HCT116 (cell line): ENCODE measurements around the gene ZBTB2. TPM values are rescaled to one million over a fixed set of nuclear protein-coding genes. Genes with fewer than 3 reads are reported as not detected.

Experiments
- ATAC-seq: fragments of 200-7000 bp; cut with Tn5 transposase; 2 replicates; pipeline ENCODE4 v1.9.1; 2020; ENCODE audit warnings: mild to moderate bottlenecking, moderate library complexity
- BruUV-seq: library from RNA; stranded (reverse); fragments of 400-500 nt; replicated peaks from 2 replicates; lab custom pipeline; 2021; lab: Mats Ljungman, UMichigan
- CTCF ChIA-PET: fragments of 300-600 bp; sonication (Branson Sonifier 250); formaldehyde crosslinking; loops from one replicate; lab custom pipeline; 2021; ENCODE audit warnings: antibody characterized with exemption; lab: Charles Lee
- POLR2A ChIA-PET: fragments of 300-600, 350-600 bp; sonication (Branson Sonifier 250); formaldehyde crosslinking; loops from one replicate; lab custom pipeline; 2021; ENCODE audit warnings: antibody characterized with exemption; lab: Charles Lee
- RAD21 ChIA-PET, 2 experiments: fragments of 300-600 bp; sonication (Branson Sonifier 250); formaldehyde crosslinking; loops; one replicate each; lab custom pipeline; 2023; ENCODE audit warnings: low total read pairs in 2 of 2; ENCODE audit not compliant: uncharacterized antibody in 2 of 2, unreplicated experiment in 2 of 2, low non-redundant PET in 1 of 2; lab: Charles Lee
- DNase-seq: peaks from one replicate; pipeline ENCODE4 v3.0.0-alpha.2; 2010; ENCODE audit warnings: low read depth, low spot score
- H2AFZ ChIP-seq: fragments of 200-600 bp; shearing (Covaris generic), sonication (generic); 2 replicates; pipeline ENCODE4 v1.6.1; 2017; ENCODE audit warnings: low read depth, mixed run types, mixed read lengths, antibody characterized with exemption, low read length; ENCODE audit not compliant: poor library complexity, severe bottlenecking
- H3K27ac ChIP-seq: 2 replicates; pipeline ENCODE4 v1.5.1; 2012; ENCODE audit warnings: low read depth, low read length
- H3K27me3 ChIP-seq: fragments of 200-600 bp; sonication (generic); 2 replicates; pipeline ENCODE4 v1.6.1; 2016; ENCODE audit warnings: mixed run types, low read length, mixed read lengths; ENCODE audit not compliant: insufficient read depth
- H3K36me3 ChIP-seq, 2 experiments: fragments of 200-500 bp in 1 of 2; fragments of 200-600 bp in 1 of 2; sonication (Bioruptor generic) in 1 of 2; sonication (generic) in 1 of 2; 2 replicates each; pipeline versions ENCODE4 v1.5.1 to v1.6.1; 2014 to 2016; ENCODE audit warnings: low read length in 2 of 2, inconsistent platforms in 1 of 2, mixed read lengths in 1 of 2, mixed run types in 1 of 2; ENCODE audit not compliant: insufficient read depth in 2 of 2, control insufficient read depth in 1 of 2
- H3K4me1 ChIP-seq, 2 experiments: fragments of 200-600 bp in 1 of 2; sonication (generic) in 1 of 2; 2 replicates each; pipeline versions ENCODE4 v1.5.1 to v1.6.1; 2012 to 2017; ENCODE audit warnings: low read length in 2 of 2, inconsistent platforms in 1 of 2, mild to moderate bottlenecking in 1 of 2, mixed read lengths in 1 of 2, mixed run types in 1 of 2, moderate library complexity in 1 of 2; ENCODE audit not compliant: insufficient read depth in 2 of 2, control insufficient read depth in 1 of 2
- H3K4me2 ChIP-seq: fragments of 200-600 bp; sonication (generic); 2 replicates; pipeline ENCODE4 v1.6.1; 2017; ENCODE audit warnings: mixed run types, low read length, mixed read lengths
- H3K4me3 ChIP-seq, 2 experiments: fragments of 200-600 bp in 1 of 2; sonication (generic) in 1 of 2; replicated peaks in 1 of 2; 2 replicates each; pipeline ENCODE4 v1.5.1; 2011 to 2016; ENCODE audit warnings: low read length in 2 of 2, control low read depth in 1 of 2, low read depth in 1 of 2, mild to moderate bottlenecking in 1 of 2, mixed read lengths in 1 of 2, mixed run types in 1 of 2
- H3K79me2 ChIP-seq: fragments of 200-600 bp; sonication (generic); 2 replicates; pipeline ENCODE4 v1.6.1; 2017; ENCODE audit warnings: mild to moderate bottlenecking, mixed run types, low read length, moderate library complexity, mixed read lengths; ENCODE audit not compliant: insufficient read depth
- H3K9ac ChIP-seq: fragments of 200-600 bp; sonication (generic); 2 replicates; pipeline ENCODE4 v1.6.1; 2016; ENCODE audit warnings: low read length, mixed read lengths
- H3K9me2 ChIP-seq: fragments of 200-600 bp; sonication (generic), shearing (Covaris generic); 2 replicates; pipeline ENCODE4 v1.6.1; 2017; ENCODE audit warnings: mixed run types, mild to moderate bottlenecking, moderate library complexity; ENCODE audit not compliant: insufficient read depth
- H3K9me3 ChIP-seq, 2 experiments: fragments of 200-500 bp in 1 of 2; fragments of 200-600 bp in 1 of 2; sonication (Bioruptor generic) in 1 of 2; sonication (generic) in 1 of 2; 2 replicates each; pipeline ENCODE4 v1.6.1; 2014 to 2017; ENCODE audit warnings: low read length in 2 of 2, mixed read lengths in 2 of 2, inconsistent platforms in 1 of 2, low read depth in 1 of 2, mild to moderate bottlenecking in 1 of 2, mixed run types in 1 of 2, moderate library complexity in 1 of 2; ENCODE audit not compliant: control insufficient read depth in 1 of 2, insufficient read depth in 1 of 2
- H4K20me1 ChIP-seq: fragments of 200-600 bp; sonication (generic), shearing (Covaris generic); 2 replicates; pipeline ENCODE4 v1.6.1; 2017; ENCODE audit warnings: mixed run types, mild to moderate bottlenecking, moderate library complexity; ENCODE audit not compliant: insufficient read depth
- ATF3 ChIP-seq: IDR thresholded peaks from 2 replicates; pipeline ENCODE4 v1.6.1; 2012
- CEBPB ChIP-seq: IDR thresholded peaks from 2 replicates; pipeline ENCODE4 v1.6.1; 2012; ENCODE audit warnings: low read depth
- ELF1 ChIP-seq: IDR thresholded peaks from 2 replicates; pipeline ENCODE4 v1.6.1; 2012; ENCODE audit warnings: low read depth, borderline replicate concordance
- EZH2 ChIP-seq: fragments of 200-600 bp; sonication (generic); IDR thresholded peaks from 2 replicates; pipeline ENCODE4 v1.6.1; 2017; ENCODE audit warnings: antibody characterized with exemption, mixed run types
- MAX ChIP-seq: IDR thresholded peaks from 2 replicates; pipeline ENCODE4 v1.6.1; 2012
- POLR2AphosphoS5 ChIP-seq: IDR thresholded peaks from 2 replicates; pipeline ENCODE4 v1.6.1; 2011; ENCODE audit warnings: mild to moderate bottlenecking, low read depth, low read length, moderate library complexity
- RAD21 ChIP-seq: IDR thresholded peaks from 2 replicates; pipeline ENCODE4 v1.6.1; 2012; ENCODE audit warnings: low read depth, mild to moderate bottlenecking
- SP1 ChIP-seq: IDR thresholded peaks from 2 replicates; pipeline ENCODE4 v1.6.1; 2012; ENCODE audit warnings: low read depth
- SRF ChIP-seq: IDR thresholded peaks from 2 replicates; pipeline ENCODE4 v1.6.1; 2012; ENCODE audit warnings: low read depth
- TCF7L2 ChIP-seq: IDR thresholded peaks from 2 replicates; pipeline ENCODE4 v1.7.0; 2011; ENCODE audit warnings: borderline replicate concordance, inconsistent platforms; ENCODE audit not compliant: insufficient read depth, insufficient read length; ENCODE audit errors: extremely low read depth
- ZBTB33 ChIP-seq: IDR thresholded peaks from 2 replicates; pipeline ENCODE4 v1.6.1; 2011; ENCODE audit warnings: mild to moderate bottlenecking, low read length, moderate library complexity; ENCODE audit not compliant: insufficient replicate concordance; ENCODE audit errors: extremely low read depth
- intact Hi-C: fragments of 100-400 bp; cut with micrococcal nuclease; formaldehyde crosslinking; loops from 2 replicates; pipeline ENCODE4 v1.10.0; 2022
- total RNA-seq: library from RNA; stranded (reverse); gene quantifications from one replicate; pipeline ENCODE4 v1.2.1, GENCODE V29; 2021; ENCODE audit not compliant: unreplicated experiment

ZBTB2 gene
- total RNA-seq, 1 experiment from 2014 or later: 12.5 TPM

GRCh38 chr6:151317995-151318365, 73.4 kb downstream of the ZBTB2 start:
- no peak for TF ChIP-seq SRF
- no peak for TF ChIP-seq ELF1
- no peak for TF ChIP-seq ATF3
- no peak for TF ChIP-seq CEBPB
- no peak for TF ChIP-seq EZH2
- Histone ChIP-seq H3K9me3 (no peaks in the 10 kb centered on the region), H3K9me2 (no peaks in the 10 kb centered on the region), H3K36me3 (peaks cover 0 to 18% of the 10 kb centered on the region in 2 experiments; a peak in 1 of 4 replicates), H3K79me2 (peaks cover 99% of the 10 kb centered on the region), H3K4me2 (no peak overlapping the region), H3K27ac (no peak overlapping the region), H3K4me1 (peaks cover 9 to 57% of the 10 kb centered on the region in 2 experiments), H3K4me3 (no peak overlapping the region), H2AFZ (no peak overlapping the region), H3K27me3 (no peaks in the 10 kb centered on the region), H4K20me1 (no peaks in the 10 kb centered on the region), H3K9ac (no peak overlapping the region)
- intact Hi-C loops: no loop called here
- POLR2A ChIA-PET: no interaction called here
- RAD21 ChIA-PET: interaction anchor here in 1 of 2 experiments (1.0 kb wide), 1 partner anchor 303 kb away, joined by 3 read pairs; no protein-coding TSS in a partner anchor
- DNase-seq (no peak), ATAC-seq (no peak)
- BruUV-seq: no TSS peak
- CTCF ChIA-PET: interaction anchor here (1.1 kb wide), 1 partner anchor 17 kb away, joined by 3 read pairs; no protein-coding TSS in a partner anchor

GRCh38 chr6:151317103-151317994, 74.0 kb downstream of the ZBTB2 start:
- Histone ChIP-seq H3K9me2 (no peaks in the 10 kb centered on the region), H3K4me1 (peaks cover 3 to 54% of the 10 kb centered on the region in 2 experiments), H3K27ac (no peak overlapping the region), H4K20me1 (no peaks in the 10 kb centered on the region), H3K9ac (no peak overlapping the region), H3K4me2 (no peak overlapping the region), H3K9me3 (no peaks in the 10 kb centered on the region), H3K36me3 (peaks cover 0 to 18% of the 10 kb centered on the region in 2 experiments; a peak in 1 of 4 replicates), H3K79me2 (peaks cover 98% of the 10 kb centered on the region), H3K27me3 (no peaks in the 10 kb centered on the region), H2AFZ (no peak overlapping the region), H3K4me3 (no peak overlapping the region)
- BruUV-seq: no TSS peak
- ChIA-PET CTCF (interaction anchor here (1.1 kb wide), 1 partner anchor 17 kb away, joined by 3 read pairs; no protein-coding TSS in a partner anchor), RAD21 (interaction anchor here in 1 of 2 experiments (0.6 to 1.0 kb wide), 2 partner anchors 8 to 302 kb away, joined by 3 to 4 read pairs; no protein-coding TSS in a partner anchor), POLR2A (interaction anchor here (0.7 kb wide), 1 partner anchor 8 kb away, joined by 6 read pairs; no protein-coding TSS in a partner anchor)
- DNase-seq (no peak), ATAC-seq (no peak)
- TF ChIP-seq ATF3 (no peak), MAX (no peak), POLR2AphosphoS5 (no peak), CEBPB (no peak), SP1 (no peak), TCF7L2 (no peak), RAD21 (no peak), ZBTB33 (no peak)
- intact Hi-C loops: no loop called here
